Lower leg skin (tissue), 4 donors: ENCODE results near the gene MIPEP. TPM values are rescaled to one million over a fixed set of nuclear protein-coding genes. Genes with fewer than 3 reads are reported as not detected.
"Not testable (repeated sequence)": the region's sequence is repeated elsewhere in the genome, so short reads cannot be mapped to it uniquely, and the experiment has no call there.

ENCODE experiments used
- DNase-seq, 2 donors: peaks; one replicate each; pipeline ENCODE4 v3.0.0-alpha.2; 2019; ENCODE audit warnings: low spot score in 2 of 2
- H3K4me3 ChIP-seq: fragments of 200-600 bp; sonication (generic); 2 replicates; pipeline ENCODE4 v1.5.1; 2017; ENCODE audit warnings: mild to moderate bottlenecking, low read depth; ENCODE audit not compliant: poor library complexity, severe bottlenecking
- POLR2A ChIP-seq, 2 donors: fragments of 450-650 bp; IDR thresholded peaks; one replicate each; pipeline ENCODE4 v1.6.1; 2016 to 2017; ENCODE audit warnings: antibody characterized with exemption in 2 of 2, mild to moderate bottlenecking in 1 of 2, moderate library complexity in 1 of 2
- WGBS, 2 donors: methylation state at CpG; one replicate each; pipeline ENCODE4 v1.1.5; 2018; 5-methylcytosine and 5-hydroxymethylcytosine counted together
- intact Hi-C: fragments of 100-400 bp; cut with DNase I; formaldehyde crosslinking; loops from one replicate; pipeline ENCODE4 v1.15.0; 2023; ENCODE audit warnings: low total_unique reads
- total RNA-seq, 4 donors: library from RNA; depleted of rRNA; stranded (reverse); fragments of >200 nt; gene quantifications; one replicate each; pipeline ENCODE4 v1.1.0, GENCODE V29; 2016
- TF ChIP-seq, protein P1 (sequence below), 3 donors: fragments of 450-650 bp; IDR thresholded peaks; one replicate each; pipeline ENCODE4 v1.5.1; 2016; ENCODE audit warnings: antibody characterized with exemption in 3 of 3, mild to moderate bottlenecking in 3 of 3, moderate library complexity in 2 of 3

The MIPEP gene
- total RNA-seq, 4 donors from 2014 or later: 22.8 to 50.4 (median 32.5) TPM

DNA sequence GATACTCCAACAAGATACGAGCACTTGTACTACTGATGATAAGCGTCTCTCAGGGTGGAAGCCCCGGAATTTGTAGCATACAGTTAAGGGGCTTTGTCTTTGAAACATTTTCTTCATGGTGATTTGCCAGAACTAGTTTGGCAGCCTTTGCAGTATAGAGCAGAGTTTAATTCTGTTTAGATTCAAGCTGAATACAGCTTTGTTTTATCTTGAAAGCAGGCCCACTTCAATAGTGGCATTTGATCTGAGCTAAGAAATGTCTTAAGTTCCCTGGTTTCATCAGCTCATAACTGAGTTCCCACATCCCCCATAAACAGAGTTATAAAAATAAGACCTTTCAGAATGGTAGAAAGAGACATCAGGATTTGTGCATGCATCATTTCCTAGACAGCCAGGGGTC, 125.9 kb downstream of the MIPEP start:
- no peak for DNase-seq
- TF ChIP-seq, protein P1, sequence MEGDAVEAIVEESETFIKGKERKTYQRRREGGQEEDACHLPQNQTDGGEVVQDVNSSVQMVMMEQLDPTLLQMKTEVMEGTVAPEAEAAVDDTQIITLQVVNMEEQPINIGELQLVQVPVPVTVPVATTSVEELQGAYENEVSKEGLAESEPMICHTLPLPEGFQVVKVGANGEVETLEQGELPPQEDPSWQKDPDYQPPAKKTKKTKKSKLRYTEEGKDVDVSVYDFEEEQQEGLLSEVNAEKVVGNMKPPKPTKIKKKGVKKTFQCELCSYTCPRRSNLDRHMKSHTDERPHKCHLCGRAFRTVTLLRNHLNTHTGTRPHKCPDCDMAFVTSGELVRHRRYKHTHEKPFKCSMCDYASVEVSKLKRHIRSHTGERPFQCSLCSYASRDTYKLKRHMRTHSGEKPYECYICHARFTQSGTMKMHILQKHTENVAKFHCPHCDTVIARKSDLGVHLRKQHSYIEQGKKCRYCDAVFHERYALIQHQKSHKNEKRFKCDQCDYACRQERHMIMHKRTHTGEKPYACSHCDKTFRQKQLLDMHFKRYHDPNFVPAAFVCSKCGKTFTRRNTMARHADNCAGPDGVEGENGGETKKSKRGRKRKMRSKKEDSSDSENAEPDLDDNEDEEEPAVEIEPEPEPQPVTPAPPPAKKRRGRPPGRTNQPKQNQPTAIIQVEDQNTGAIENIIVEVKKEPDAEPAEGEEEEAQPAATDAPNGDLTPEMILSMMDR (IDR thresholded peaks at IDR 0.05): no peak
- no peak for TF ChIP-seq POLR2A (IDR thresholded peaks at IDR 0.05)
- intact Hi-C loops: no loop called here
- WGBS, 2 donors: 71 to 85% methylated on average over 3 of the region's 3 CpGs
- no peak overlapping the region for H3K4me3 ChIP-seq

DNA sequence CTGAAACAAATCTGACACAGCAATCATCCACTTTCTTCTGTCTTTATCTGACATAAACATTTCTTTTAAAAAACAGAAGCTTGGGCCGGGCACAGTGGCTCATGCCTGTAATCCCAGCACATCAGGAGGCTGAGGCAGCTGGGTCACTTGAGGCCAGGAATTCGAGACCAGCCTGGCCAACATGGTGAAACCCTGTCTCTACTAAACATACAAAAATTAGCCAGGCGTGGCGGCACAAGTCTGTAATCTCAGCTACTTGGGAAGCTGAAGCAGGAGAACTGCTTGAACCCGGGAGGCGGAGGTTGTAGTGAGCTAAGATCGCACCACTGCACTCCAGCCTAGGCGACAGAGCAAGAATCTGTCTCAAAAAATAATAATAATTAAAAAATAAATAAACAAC, 127.4 kb downstream of the MIPEP start:
- 64 to 80% methylated on average over 8 of the region's 8 CpGs for WGBS, 2 donors

DNA sequence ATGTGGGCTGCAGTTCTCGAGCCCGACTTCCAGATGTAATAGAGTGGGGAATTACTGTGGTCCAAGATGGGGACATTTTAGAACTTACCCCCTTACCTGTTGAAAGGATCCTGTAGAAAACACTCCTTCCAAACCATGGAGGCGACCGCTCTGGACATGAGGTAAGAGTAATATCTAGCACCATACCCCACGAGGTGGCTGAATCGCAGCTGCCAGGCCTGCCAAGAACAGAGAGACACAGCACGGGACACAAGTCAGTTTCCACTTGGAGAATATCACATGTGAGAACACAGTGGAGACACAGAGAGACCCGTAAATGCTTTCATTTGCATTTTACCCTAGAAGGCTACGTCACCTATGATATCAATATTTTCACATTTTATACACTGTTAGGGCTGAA, 129.2 kb downstream of the MIPEP start:
- no peak for DNase-seq
- H3K4me3 ChIP-seq: no peak overlapping the region
- no peak for TF ChIP-seq POLR2A (IDR thresholded peaks at IDR 0.05)
- TF ChIP-seq, protein P1 (IDR thresholded peaks at IDR 0.05): no peak
- WGBS, 2 donors: 89 to 91% methylated on average over 9 of the region's 9 CpGs
- intact Hi-C loops: no loop called here

More for the DNA sequence above, 127.4 kb downstream of the MIPEP start:
- H3K4me3 ChIP-seq, intact Hi-C loops, DNase-seq: not testable (repeated sequence)

DNA sequence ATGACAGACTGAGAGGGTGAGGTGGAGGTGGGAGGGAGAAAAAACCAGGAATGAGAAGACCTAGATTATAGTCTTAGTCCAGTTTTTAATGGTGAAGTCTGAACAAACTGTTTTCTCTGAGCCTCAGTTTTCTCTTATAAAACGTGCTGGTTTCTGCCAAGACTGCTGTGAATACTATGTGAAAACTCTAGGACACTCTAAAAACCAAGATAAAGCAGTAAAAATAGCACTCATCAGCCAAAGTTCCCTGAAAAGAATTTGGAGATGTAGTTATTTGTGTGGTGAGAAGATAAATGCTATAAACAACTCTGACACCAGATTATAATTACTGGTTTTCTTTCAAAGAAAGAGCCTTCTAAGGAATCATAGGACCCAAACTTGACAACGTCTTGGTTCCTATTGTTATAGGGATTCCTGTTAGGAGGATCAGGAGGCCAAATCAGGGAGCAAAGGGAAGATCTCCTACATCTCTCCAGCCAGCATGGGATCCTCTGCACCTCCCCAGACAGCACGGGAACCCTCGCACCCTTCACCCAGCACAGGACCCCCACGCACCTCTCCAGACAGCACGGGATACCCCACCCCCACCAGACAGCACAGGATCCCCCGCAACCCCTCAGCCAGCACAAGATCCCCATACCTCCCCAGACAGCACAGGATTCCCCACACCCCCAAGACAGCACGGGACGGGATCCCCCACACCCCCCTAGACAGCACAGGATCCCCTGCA, 130.2 kb downstream of the MIPEP start:
- H3K4me3 ChIP-seq: no peak overlapping the region
- DNase-seq: no peak
- intact Hi-C loops: no loop called here
- TF ChIP-seq, protein P1 (IDR thresholded peaks at IDR 0.05): no peak
- TF ChIP-seq POLR2A (IDR thresholded peaks at IDR 0.05): no peak
- 76 to 82% methylated on average over 9 of the region's 9 CpGs for whole genome bisulfite sequencing, 2 donors

DNA sequence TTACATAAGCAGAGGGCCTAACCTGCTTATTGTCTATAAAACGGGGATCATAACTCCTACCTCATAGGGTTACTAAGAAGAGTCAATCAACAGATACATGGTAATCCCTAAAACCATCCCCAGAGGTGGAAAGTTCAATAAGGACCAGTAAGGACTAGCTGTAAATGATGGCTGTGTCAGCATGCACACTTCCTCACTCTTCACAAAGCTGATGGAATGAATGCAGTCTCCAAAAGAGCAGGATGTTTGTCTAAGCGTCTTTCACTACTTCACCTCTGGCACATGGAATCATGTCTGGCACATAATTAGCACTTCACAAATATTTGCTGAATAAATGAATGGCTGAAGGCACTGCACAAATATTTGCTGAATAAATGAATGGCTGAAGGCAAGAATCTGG, 134.2 kb downstream of the MIPEP start:
- no peak overlapping the region for H3K4me3 ChIP-seq
- intact Hi-C loops: no loop called here
- WGBS, 2 donors: 51 to 53% methylated on average over 2 of the region's 2 CpGs
- TF ChIP-seq POLR2A (IDR thresholded peaks at IDR 0.05): no peak
- TF ChIP-seq, protein P1 (IDR thresholded peaks at IDR 0.05): no peak
- no peak for DNase-seq

DNA sequence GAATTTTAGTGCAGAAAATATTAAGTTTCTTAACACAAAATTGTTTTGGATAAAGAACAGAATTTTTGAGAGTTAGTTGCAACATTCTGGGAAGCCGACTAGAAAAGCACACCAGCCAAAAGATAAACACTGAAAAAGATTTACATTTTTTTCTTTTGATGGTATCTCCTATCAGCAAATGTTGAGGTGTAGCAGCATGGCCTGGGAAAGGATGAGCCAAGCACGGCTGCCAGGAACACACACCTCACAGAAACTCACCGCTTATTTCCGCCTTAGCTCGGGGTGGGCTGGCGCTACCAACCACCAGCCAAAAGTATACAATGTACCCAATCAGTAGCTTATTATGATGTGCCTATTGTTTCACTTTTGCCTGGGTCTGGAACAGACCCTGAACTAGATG, 134.7 kb downstream of the MIPEP start:
- no peak overlapping the region for H3K4me3 ChIP-seq
- intact Hi-C loops: no loop called here
- DNase-seq: no peak
- TF ChIP-seq POLR2A (IDR thresholded peaks at IDR 0.05): no peak
- TF ChIP-seq, protein P1 (IDR thresholded peaks at IDR 0.05): no peak
- 58 to 74% methylated on average over 6 of the region's 6 CpGs for WGBS, 2 donors
